Testis (tissue), 2 donors: ENCODE results near the gene KDM1B.

Source experiments
- POLR2A ChIP-seq: fragments of 450-650 bp; IDR thresholded peaks from one replicate; pipeline ENCODE4 v1.6.1; 2017; ENCODE audit warnings: antibody characterized with exemption, mild to moderate bottlenecking, moderate library complexity
- TF ChIP-seq, protein P1 (sequence below), 3 experiments: fragments of 450-650 bp in 2 of 3; fragments of 200-600 bp in 1 of 3; sonication (generic) in 1 of 3; IDR thresholded peaks; one replicate each; pipeline ENCODE4 v1.5.1; 2016 to 2019; ENCODE audit warnings: antibody characterized with exemption in 3 of 3, mild to moderate bottlenecking in 2 of 3, moderate library complexity in 1 of 3

DNA sequence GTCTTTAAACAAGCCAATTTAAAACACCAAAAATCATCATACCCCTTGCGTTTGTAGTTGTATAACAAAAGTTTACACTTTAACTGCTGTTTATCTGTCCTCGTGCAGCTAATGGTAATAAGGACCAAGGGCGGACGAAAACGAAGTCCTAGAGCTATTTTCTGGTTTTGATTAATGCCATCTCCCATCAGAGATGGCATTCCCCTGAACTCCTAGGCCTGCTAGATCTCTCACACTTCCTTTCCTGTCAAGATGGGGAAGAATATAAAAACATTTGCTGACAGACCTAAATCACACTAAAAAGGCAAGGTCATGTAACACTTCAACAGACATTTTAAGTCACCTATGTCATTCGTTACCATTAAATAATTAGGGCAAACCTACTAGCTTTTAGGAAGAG, 99.6 kb downstream of the KDM1B start:
- no peak for TF ChIP-seq POLR2A
- TF ChIP-seq, protein P1, sequence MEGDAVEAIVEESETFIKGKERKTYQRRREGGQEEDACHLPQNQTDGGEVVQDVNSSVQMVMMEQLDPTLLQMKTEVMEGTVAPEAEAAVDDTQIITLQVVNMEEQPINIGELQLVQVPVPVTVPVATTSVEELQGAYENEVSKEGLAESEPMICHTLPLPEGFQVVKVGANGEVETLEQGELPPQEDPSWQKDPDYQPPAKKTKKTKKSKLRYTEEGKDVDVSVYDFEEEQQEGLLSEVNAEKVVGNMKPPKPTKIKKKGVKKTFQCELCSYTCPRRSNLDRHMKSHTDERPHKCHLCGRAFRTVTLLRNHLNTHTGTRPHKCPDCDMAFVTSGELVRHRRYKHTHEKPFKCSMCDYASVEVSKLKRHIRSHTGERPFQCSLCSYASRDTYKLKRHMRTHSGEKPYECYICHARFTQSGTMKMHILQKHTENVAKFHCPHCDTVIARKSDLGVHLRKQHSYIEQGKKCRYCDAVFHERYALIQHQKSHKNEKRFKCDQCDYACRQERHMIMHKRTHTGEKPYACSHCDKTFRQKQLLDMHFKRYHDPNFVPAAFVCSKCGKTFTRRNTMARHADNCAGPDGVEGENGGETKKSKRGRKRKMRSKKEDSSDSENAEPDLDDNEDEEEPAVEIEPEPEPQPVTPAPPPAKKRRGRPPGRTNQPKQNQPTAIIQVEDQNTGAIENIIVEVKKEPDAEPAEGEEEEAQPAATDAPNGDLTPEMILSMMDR (IDR thresholded peaks at IDR 0.05) = no peak
